Measurements from ENCODE around the gene TXNDC11.

TXNDC11 gene

DNA sequence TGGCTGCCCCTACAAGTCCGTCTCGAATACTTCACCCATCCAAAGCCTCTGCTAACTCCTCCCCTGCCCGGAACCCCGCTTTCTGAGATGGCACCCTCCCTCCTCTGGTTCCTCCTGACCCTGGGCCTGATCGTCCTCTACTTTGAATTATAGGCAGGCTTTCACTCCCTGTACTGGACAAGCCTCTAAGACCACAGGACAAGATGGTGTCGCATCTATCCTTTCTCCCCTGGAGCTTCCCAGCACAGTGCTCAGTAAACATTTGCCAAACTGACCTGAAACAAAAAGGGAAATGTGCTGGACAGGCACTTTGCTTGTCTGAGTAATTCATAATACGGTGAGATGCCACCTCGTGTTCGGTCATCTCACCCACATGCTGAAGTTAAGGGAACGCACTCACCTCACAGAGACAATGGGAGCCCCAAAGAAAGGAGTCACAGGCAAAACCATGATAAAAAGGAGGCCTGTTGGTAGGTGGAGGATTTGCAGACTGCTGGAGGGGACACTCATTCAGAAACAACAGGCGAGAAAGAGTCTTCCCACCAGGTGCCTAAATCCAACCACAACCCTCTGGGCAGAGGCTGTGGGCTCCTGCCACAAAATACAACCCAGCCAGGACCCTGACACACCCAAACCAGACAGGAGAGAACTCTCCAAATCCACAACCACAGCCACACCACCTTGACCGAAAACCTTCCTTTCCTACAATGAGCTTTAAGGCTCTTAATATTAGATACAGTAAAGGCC, 46.2 kb downstream of the TXNDC11 start:
- no peak for DNase-seq
- intact Hi-C loops (cut with DNase I) = no loop called here

DNA sequence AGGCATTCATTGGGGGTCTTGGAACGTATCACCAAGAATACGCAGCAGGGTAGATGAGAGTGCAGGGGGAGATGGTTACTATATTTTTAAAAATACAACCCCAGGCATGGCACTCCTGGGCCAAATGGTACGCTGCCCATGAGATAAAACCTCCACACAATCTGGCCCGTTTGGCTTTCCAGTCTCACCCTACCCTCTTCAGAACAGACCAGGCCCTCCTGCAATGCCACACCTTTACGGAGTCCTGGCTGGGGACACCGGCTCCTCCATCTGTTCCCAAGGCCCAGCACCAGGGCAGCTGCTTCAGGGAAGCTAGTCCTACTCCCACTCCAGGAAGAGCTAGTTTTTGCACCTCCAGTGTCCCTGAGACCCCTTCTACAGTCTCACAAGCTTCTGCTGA, 50.0 kb downstream of the TXNDC11 start:
- intact Hi-C loops (cut with DNase I) = no loop called here
- no peak for DNase-seq

DNA sequence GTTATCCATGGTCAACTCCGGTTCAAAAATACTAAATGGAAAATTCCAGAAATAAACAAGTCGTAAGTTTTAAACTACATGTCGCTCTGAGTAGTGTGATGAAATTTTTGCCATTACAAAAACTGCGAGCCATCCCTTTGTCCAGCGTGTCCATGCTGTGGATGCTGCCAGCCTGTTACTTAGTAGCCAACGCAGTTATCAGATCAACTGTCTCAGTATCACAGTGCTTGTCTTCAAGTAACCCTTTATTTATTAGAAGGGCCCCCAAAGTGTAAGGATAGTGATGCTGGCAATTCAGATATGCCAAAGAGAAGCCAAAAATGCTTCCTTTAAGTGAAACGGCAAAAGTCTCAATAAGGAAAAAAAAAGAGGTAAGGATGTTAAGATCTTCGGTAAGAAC, 50.5 kb downstream of the TXNDC11 start:
- no peak for DNase-seq
- intact Hi-C loops (cut with DNase I) = no loop called here

DNA sequence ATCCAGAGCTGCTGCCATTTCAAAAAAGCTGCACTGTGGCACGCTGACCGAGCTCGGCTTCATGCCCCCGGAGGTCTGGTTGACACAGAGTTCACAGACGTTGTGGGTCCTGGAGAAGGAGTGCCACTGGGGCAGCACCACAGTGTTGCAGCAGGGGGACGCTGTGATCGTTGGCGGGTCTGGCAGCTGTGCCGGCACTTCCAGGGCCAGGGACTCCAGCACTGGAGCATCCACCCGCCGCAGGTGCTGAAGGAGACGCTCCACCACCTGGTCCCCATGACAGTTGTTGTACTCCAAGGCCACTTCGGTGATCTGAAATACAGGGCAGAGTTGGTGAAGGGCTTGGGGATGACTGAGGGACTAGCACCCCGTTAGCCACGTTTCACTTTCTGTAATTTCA, 50.9 kb downstream of the TXNDC11 start:
- DNase-seq = no peak

DNA sequence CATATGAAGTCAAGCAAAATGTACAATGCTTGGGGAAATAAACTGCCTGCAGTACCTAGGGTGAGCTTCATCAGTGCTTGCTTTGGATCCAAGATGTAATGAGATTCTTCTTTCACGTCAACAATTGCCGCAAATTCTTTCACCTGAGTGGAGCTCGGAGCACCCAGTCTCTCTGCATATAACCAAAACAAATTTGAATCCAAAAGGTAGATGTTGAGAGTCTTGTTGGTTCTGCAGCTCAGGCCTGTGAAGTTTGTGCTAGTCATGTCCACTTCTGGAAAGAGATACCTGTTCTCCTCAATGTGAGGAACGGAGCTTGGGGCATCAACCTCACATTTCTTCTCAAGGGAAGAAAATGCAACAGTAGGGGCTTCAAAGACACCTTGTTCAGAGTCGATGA, 51.4 kb downstream of the TXNDC11 start:
- DNase-seq = no peak
- intact Hi-C loops (cut with DNase I) = no loop called here

More for the DNA sequence above, 50.9 kb downstream of the TXNDC11 start:
- intact Hi-C loops (cut with DNase I) = no loop called here

DNA sequence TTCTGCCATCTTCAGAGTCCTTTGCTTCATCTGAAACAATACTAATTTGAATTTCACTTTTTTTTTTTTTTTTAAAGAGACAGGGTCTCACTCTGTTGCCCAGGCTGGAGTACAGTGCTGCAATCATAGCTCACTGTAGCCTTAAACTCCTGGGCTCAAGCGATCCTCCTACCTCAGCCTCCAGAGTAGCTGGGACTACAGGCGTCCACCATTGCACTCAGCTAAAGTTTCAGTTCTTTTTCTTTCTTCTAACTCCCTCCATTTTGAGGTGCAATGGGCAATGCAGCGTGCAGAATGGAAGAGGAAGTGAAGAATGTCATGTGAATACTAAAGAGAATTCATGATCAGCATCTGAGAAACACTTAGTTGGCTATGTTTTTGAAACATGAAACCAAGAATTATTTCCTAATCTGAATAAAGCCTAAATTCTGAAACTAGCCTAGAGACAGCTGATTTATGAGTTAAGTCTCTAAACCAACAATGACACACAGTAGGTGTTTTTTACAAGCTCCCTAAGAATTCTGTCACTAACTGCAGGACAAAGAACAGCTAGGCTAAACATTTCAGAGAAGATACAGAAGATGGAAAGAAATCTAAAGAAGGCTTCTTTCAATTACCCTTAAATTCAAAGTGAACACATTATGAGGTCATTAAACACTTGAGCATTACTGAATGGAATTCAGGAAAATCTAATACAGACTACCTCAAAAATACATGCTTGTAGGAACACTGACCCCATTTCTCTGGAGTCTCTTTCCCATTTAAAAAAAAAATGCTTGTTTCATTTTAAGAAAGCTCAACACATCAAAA, 53.4 kb downstream of the TXNDC11 start:
- intact Hi-C loops (cut with DNase I) = no loop called here
- DNase-seq = no peak

DNA sequence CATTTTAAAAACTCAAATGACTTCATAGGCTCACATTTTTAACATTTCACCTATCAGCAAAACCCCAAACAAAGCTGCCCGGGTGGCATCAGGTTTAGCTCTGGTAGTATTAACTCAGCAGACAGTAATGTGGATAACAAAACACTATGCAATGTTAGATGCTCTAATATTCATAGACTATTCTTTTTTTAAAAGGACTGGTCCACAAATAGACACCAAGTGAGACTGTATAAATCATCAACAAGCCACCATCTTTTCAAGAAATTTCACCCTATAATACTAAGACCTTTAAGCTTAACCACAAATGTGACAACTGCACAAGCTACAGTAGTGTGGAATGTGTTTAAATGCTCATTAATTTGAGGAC, 54.2 kb downstream of the TXNDC11 start:
- no peak for DNase-seq
- intact Hi-C loops (cut with DNase I) = no loop called here

DNA sequence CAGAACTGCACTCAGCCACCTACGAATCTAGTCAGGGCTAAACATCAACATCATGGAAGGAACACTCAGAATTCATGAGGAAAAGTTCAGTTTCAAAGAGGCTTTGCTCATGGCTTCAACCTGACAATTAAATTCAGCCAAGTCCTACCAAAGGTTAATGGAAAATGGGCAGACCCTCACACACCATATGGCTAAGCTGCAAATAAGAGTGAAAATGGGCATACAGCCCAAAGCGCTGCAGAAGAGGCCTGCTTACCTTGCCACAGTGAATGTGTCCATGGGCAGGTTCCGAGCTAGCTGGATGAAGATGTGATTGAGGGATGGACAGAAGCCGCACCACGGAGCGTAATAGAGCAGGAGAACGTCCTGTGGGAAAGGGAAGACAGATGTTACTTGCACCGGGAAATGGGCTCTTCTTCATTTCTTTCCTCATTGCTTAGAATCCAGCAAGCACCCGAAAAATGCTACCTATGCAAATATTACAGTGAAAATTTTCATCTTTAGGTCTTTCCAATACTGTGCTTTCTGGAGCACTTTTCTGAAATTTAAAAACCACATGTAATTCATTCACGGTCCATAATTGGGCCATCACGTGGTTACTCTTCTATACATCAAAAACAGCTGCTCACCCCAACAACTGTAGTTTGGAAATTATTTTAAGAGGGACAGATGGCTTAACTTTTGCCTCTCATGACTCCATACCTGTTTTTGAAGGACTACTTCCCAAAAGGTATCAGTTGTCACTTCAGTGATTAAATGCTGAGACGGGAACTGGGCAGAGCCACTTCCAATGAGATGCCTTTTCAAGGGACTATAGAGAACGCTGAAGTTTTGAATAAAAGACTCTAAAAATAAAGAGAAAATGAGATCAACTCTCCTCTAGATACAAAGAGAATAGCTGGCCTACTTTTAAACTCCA, 54.8 kb downstream of the TXNDC11 start:
- no peak for DNase-seq
- intact Hi-C loops (cut with DNase I) = no loop called here

DNA sequence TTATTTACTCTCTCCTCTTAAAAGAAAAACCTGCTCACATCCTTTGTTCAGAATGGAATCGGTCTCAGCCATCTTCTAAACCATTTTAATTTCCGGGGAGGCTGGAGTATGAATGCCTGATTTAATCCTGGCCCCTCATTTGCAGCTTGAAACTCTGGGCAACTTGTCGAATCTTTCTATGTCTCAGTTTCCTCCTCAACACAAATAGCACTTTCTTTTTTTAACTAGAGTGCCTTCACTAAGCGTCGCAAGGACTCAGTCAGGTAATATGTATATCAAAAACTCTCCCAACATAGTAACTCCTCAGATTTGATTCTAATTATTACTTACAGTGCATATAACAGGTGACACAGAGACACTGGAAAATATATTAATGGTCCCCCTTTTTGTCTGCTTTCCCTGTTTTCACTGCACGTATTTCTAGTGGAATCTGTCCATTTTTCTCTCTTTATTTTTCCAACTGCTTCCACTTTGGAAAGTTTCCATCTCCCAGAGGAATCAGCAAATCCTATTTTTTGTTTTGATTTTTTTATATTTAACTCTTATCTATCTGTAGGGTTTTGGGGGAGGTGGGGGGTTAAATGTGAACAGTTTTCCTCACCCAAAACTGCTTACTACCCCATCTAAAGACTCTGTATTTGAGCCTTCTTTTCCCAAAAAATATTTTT, 55.8 kb downstream of the TXNDC11 start:
- DNase-seq = no peak
- intact Hi-C loops (cut with DNase I) = no loop called here

DNA sequence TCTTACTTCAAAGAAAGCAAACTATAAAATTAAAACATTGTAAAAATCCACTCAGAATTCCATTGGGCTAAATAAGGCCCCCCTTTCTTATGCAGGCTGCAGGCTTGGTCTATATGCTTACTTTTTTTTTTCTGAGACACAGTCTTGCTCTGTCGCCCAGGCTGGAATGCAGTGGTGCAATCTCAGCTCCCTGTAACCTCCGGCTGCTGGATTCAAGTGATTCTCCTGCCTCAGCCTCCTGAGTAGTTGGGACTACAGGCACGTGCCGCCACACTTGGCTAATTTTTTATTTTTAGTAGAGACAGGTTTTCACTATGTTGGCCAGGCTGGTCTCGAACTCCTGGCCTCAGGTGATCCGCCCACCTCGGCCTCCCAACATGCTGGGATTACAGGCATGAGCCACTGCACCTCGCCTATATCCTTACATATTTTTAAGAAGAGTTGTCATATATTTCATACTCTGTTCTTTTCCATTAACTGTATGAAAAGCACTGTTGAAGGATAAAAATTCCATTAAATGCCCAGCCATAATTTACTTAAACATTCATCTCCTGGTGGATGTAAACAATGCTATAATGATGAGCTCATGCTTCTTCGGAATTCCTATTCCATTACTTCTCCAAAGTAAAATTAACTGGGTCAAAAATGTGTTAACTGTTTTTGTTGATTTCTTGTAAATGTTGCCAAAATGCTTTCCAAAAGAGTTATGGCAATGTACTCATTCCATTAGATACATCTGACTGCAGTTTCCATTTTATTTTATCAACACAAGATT, 56.6 kb downstream of the TXNDC11 start:
- peak in 1 of 10 donors; percentile 16 for DNase-seq
- intact Hi-C loops (cut with DNase I) = no loop called here

DNA sequence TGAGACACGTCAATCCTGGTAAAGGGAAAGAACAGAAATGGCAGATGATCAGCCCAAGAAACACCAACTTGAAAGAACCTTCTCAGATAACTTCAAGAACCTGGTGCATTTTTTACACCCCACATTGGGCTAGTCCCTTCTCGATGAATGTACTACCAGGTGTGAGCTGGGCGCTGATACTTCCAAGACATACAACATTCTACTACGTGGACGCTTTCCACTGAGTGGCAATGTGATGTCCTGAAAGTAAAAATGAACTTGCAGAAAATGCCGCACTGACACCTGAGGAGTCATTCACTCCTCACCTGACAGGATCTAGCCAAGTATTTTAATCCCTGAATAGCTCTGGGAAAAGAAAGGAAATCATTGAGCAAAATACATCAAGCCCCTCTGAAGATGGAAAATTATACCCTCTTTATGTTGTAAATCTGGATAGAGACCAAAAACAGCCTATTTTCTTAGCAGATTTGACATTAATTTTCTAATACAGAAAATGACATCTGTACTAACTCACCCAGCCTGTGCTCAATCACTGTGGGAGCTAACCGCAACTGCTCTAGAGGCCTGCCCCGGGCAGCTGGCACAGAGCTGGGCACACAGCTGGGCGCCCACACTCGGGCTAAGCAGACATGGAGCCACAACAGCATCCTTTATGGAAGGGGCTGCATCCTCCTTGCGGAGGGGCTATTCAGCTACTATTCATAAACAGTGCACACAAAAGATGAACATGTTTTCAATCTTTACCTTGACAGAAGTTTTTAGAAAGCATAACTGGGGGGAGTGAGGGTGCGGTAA, 58.2 kb downstream of the TXNDC11 start:
- peak in 1 of 10 donors; percentile 53 for DNase-seq
- intact Hi-C loops (cut with DNase I) = no loop called here

DNA sequence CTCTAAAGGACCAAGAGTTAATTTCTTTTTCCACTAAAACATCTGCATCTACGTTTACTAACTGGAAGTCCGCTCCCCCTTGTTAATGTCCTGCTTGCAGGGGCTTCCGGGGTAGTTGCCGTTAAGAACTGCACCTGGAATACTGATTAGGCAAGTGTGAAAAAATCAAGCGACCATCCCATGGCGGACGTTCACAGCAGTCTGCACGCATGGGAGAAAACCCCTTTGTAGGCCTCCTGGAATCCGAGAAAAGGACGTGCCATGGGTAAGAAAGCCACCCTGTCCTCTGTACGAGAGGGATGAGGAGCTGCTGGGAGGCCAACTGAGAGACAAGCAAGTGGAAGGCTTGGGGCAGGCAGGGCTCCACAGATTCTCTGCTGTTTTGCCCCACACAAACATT, 59.5 kb downstream of the TXNDC11 start:
- intact Hi-C loops (cut with DNase I) = no loop called here
- peak in 1 of 10 donors; percentile 55 for DNase-seq

DNA sequence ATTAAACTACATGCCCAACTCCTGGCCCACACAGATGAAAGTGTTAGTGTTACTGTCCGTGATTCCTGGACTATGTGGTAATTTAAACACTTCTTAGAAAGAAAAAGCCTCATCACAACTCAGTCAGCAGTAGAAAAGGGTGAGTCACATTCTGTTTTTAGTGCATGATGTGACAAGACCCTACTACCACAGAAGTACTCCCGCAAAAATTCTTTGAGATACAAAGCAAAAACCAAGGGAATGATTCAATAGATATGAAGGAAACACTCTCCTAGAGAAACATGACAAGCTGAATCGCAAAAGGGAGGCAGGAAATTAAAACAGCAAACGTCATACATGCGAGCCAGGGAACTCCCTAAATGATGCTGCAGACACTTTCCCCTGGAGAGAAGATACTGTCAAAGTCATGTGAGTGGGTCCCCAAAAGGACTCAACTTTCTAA, 60.0 kb downstream of the TXNDC11 start:
- intact Hi-C loops (cut with DNase I) = no loop called here
- peak in 1 of 10 donors; percentile 9 for DNase-seq

DNA sequence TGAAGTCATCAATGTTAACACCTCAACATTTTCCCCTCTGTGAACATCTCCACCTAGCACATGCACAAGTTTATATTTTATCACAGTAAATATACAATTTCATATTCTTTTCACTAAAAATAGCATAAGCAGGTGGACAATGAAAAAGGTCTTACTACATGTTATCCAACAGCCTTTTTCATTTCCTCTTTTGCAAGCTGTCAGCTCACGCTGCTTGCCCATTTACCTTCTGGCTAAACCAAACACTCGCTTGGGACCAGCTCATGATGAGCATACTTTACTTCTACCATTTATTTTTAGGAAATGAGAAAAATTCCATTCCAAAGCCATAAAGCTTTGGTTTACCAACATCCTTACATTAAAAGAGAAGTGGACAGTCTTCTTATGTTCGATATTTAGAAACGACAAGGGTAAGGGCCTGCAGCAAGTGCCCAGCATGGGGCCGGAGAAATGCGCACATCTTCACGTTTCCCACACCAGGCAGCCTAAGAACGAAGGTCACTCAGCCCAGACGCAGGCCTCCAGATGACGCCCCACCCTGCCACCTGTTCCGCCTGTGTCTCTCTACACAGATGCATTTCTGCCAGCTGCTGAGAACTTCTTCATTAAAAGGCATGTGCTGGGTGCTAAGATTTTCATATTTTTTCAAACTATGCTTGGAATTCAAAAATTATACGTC, 60.5 kb downstream of the TXNDC11 start:
- DNase-seq = peak in 2 of 10 donors; percentile 61 to 75
- intact Hi-C loops (cut with DNase I) = no loop called here

DNA sequence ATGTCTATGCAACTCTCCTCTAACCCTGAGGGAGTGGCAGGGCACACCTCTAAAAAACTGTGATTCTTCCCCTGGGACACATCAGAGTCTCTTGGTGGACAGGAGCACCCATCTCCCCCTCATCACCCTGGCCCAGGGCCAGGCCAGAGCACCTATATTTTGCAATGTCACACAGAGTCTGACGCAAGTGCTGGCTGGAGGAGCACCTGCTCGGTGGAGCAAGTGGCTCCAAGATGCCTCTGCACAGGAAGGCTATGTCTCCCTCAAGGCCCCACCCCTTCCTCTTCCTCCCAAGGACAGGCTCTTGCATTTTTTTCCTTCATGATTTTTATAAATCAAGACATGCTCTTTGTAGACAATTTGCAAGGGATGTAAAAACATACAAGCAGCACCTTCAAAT, 61.1 kb downstream of the TXNDC11 start:
- intact Hi-C loops (cut with DNase I) = no loop called here
- DNase-seq = peak in 2 of 10 donors; percentile 55 to 67

DNA sequence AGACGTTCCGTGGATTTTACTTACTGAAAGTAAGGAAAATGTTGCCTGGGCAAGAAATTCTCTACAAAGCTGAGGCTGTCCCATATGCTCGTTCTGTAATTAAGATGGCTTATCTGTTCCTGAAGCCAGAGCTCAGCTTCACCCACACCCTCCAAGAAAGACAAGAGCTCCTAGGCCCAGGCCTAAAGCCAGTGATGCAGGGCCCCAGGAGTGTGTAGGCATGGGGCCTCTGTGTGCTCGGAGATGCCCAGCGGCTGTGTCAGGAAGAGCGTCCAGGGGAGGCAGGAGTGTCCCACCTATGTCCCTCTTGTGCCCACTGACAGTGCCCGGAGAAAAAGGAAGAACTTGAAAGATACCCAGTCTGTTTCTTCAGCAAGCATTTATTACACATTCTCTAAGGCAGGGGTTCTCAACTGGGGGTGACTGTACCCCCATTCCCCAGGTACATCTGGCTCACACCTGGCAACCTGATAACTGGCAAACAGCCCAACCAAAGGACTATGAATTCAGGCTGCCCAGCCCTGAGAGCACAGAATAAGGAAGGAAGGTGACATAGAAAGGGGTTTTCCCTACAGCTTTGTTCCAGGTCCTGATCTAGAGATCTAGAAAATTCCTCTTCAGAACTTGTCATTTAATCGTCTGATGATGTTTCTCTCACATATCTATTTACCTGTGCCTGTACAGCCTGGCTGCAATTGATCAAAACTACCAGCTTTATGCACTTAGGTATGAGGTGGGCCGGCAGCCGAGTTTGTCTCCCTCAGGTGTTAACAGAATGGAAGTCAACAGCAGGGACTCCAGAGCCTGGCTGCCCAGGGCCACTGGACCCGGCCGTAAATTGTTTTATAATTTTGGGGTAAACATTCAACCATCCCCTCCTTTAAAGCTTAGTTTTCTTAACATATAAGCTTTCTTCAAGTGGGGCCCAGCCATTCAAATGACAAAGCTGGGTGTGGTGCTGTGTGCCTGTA, 62.4 kb downstream of the TXNDC11 start:
- intact Hi-C loops (cut with DNase I) = loop anchor here (5.0 kb wide), 1 partner anchor 62 kb away; the partner anchor contains the start of gene TXNDC11
- peak in 3 of 10 donors; percentile 57 to 69 (median 63) for DNase-seq

DNA sequence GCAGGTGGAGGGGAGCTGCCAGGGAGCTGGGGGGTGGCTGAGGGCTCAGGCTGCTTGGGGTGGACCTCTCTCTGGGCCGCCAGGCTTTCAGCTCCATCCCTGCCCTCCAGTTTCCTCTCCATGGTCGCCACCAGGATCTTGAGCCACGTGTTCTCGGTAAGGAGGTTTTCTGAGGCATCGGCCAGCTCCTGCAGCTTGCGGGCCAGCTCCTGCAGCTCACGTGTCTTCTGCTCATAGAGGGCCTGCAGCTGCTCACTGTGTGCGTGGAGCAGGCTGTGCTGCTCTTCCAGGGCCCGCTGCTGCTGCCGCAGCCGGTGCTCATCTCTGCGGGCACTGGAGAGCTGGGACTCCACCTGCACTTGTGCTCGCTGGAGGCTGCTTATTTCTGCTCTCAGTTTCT, 63.4 kb downstream of the TXNDC11 start:
- DNase-seq = peak in 8 of 10 donors; percentile 34 to 94 (median 68)

More for the DNA sequence above, 63.4 kb downstream of the TXNDC11 start:
- intact Hi-C loops (cut with DNase I) = loop anchor here (5.0 kb wide), 1 partner anchor 63 kb away; the partner anchor contains the start of gene TXNDC11

All from posterior cingulate gyrus (tissue), 11 donors.